SKM-1 treated with dmso at 0.1 percent for 144 hours (cell line): ENCODE measurements around the gene USP33.
"Not testable (repeated sequence)": the region's sequence is repeated elsewhere in the genome, so short reads cannot be mapped to it uniquely, and the experiment has no call there.

Experiments used
- DNase-seq: peaks from one replicate; lab custom pipeline; 2025; ENCODE audit not compliant: unreplicated experiment; lab: John Stamatoyannopoulos, UW

USP33 gene

GRCh38 chr1:77673030-77673429, 86.6 kb downstream of the USP33 start:
- DNase-seq = no peak

- no peak for DNase-seq
Observed at GRCh38 chr1:77672374-77672773, 87.3 kb downstream of the USP33 start.

- DNase-seq = no peak
Observed at GRCh38 chr1:77671836-77672235, 87.8 kb downstream of the USP33 start.

- no peak for DNase-seq
Observed at GRCh38 chr1:77670330-77670729, 89.3 kb downstream of the USP33 start.

GRCh38 chr1:77668924-77669449, 90.7 kb downstream of the USP33 start:
- DNase-seq = no peak

- no peak for DNase-seq
Observed at GRCh38 chr1:77664939-77665516, 94.6 kb downstream of the USP33 start.

GRCh38 chr1:77661696-77662095, 98.0 kb downstream of the USP33 start:
- no peak for DNase-seq

GRCh38 chr1:77659879-77660593, 99.6 kb downstream of the USP33 start:
- DNase-seq = no peak

- DNase-seq = no peak
Observed at GRCh38 chr1:77658271-77658670, 101.4 kb downstream of the USP33 start.

GRCh38 chr1:77655431-77655974, 104.1 kb downstream of the USP33 start:
- DNase-seq = no peak

GRCh38 chr1:77652970-77653516, 106.6 kb downstream of the USP33 start:
- no peak for DNase-seq

- DNase-seq = no peak
Observed at GRCh38 chr1:77652268-77652667, 107.4 kb downstream of the USP33 start.

GRCh38 chr1:77649127-77649526, 110.5 kb downstream of the USP33 start:
- no peak for DNase-seq

- not testable (repeated sequence) for DNase-seq
Observed at GRCh38 chr1:77646224-77646623, 113.4 kb downstream of the USP33 start.
